Panc1 (cell line): Measurements from ENCODE around the gene SNRPD2. TPM values are rescaled to one million over a fixed set of nuclear protein-coding genes. Genes with fewer than 3 reads are reported as not detected.

Experiments used
- ATAC-seq: fragments of 200-7000 bp; cut with Tn5 transposase; 2 replicates; pipeline ENCODE4 v1.9.1; 2020; ENCODE audit warnings: mild to moderate bottlenecking, moderate library complexity
- BruUV-seq: library from RNA; stranded (reverse); fragments of 400-500 nt; replicated peaks from 2 replicates; lab custom pipeline; 2021; lab: Mats Ljungman, UMichigan
- CTCF ChIA-PET: fragments of 300-600 bp; sonication (Branson Sonifier 250); formaldehyde crosslinking; loops from one replicate; lab custom pipeline; 2022; ENCODE audit warnings: antibody characterized with exemption; lab: Charles Lee
- POLR2A ChIA-PET: fragments of 300-600 bp; sonication (Branson Sonifier 250); formaldehyde crosslinking; loops from one replicate; lab custom pipeline; 2022; ENCODE audit warnings: antibody characterized with exemption; lab: Charles Lee
- DNase-seq: peaks from one replicate; pipeline ENCODE4 v3.0.0-alpha.2; 2010; ENCODE audit warnings: low read depth, low spot score
- H3K27ac ChIP-seq: 2 replicates; pipeline ENCODE4 v1.5.1; 2011; ENCODE audit warnings: mild to moderate bottlenecking, low read length, inconsistent platforms
- H3K27me3 ChIP-seq: fragments of 200-500 bp; sonication (Bioruptor generic); 2 replicates; pipeline ENCODE4 v1.6.0; 2014; ENCODE audit warnings: low read length, inconsistent platforms; ENCODE audit not compliant: control insufficient read depth, insufficient read depth
- H3K36me3 ChIP-seq: fragments of 200-500 bp; sonication (Bioruptor generic); 2 replicates; pipeline ENCODE4 v1.5.1; 2014; ENCODE audit warnings: inconsistent platforms, mild to moderate bottlenecking, low read length, moderate library complexity; ENCODE audit not compliant: control insufficient read depth, insufficient read depth
- H3K4me1 ChIP-seq: 2 replicates; pipeline ENCODE4 v1.5.1; 2011; ENCODE audit warnings: inconsistent platforms, mild to moderate bottlenecking, low read length, moderate library complexity; ENCODE audit not compliant: control insufficient read depth, insufficient read depth
- H3K4me3 ChIP-seq, 2 experiments: 2 replicates each; pipeline ENCODE4 v1.5.1; 2011 to 2012; ENCODE audit warnings: low read depth in 2 of 2, low read length in 2 of 2, mild to moderate bottlenecking in 2 of 2, inconsistent platforms in 1 of 2, moderate library complexity in 1 of 2
- H3K9me3 ChIP-seq: fragments of 200-500 bp; sonication (Bioruptor generic); 2 replicates; pipeline ENCODE4 v1.5.1; 2014; ENCODE audit warnings: low read depth, mild to moderate bottlenecking, inconsistent platforms, low read length, moderate library complexity; ENCODE audit not compliant: control insufficient read depth, insufficient read depth
- POLR2AphosphoS5 ChIP-seq: IDR thresholded peaks from 2 replicates; pipeline ENCODE4 v1.6.1; 2012; ENCODE audit warnings: mild to moderate bottlenecking, low read depth, low read length, moderate library complexity
- SIN3A ChIP-seq: IDR thresholded peaks from 2 replicates; pipeline ENCODE4 v1.6.1; 2012; ENCODE audit warnings: low read depth, mild to moderate bottlenecking, low read length, moderate library complexity, borderline replicate concordance; ENCODE audit not compliant: insufficient read depth
- TCF7L2 ChIP-seq: IDR thresholded peaks from 2 replicates; pipeline ENCODE4 v1.6.1; 2011; ENCODE audit warnings: mild to moderate bottlenecking, low read depth, low read length, inconsistent platforms
- in situ Hi-C: cut with HindIII; loops from 2 replicates; pipeline ENCODE4 v1.10.0; 2016; ENCODE audit warnings: low sequenced_read_pairs, low pct_unique_long_range_greater_than_20kb
- intact Hi-C: fragments of 100-400 bp; cut with micrococcal nuclease; formaldehyde crosslinking; loops from one replicate; pipeline ENCODE4 v1.10.0; 2022; ENCODE audit not compliant: unreplicated experiment
- total RNA-seq: library from RNA; stranded (reverse); gene quantifications from one replicate; pipeline ENCODE4 v1.2.1, GENCODE V29; 2021; ENCODE audit not compliant: unreplicated experiment
- TF ChIP-seq, protein P1 (sequence below), 2 experiments: IDR thresholded peaks; 2 replicates each; pipeline ENCODE4 v1.6.1; 2011 to 2012; ENCODE audit warnings: low read depth in 2 of 2, control low read depth in 1 of 2, low read length in 1 of 2, mild to moderate bottlenecking in 1 of 2, moderate library complexity in 1 of 2; ENCODE audit not compliant: insufficient read depth in 1 of 2
- TF ChIP-seq, protein P2 (sequence below): fragments of 450-650 bp; IDR thresholded peaks from 2 replicates; pipeline ENCODE4 v1.5.1; 2017; ENCODE audit warnings: mild to moderate bottlenecking

Gene SNRPD2
- total RNA-seq, 1 experiment from 2014 or later: 496 TPM

DNA sequence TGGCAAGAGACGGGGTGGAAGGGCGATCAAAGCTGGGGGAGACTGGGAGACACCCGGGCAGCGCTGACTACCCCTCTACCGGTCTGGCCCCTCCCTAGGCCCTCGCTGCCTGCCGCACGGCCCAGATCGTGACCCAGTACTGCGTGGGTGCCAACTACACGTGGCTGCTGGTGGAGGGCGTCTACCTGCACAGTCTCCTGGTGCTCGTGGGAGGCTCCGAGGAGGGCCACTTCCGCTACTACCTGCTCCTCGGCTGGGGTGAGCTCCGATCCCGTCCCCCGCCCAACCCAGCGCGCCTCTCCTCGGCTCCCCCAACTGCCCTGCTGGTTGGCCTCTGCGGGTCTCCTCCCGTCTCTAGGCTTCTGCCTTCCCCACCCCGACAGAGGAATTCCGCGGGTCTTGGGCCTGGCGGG is 14.9 kb downstream of the SNRPD2 start:
- in situ Hi-C loops: no loop called here

DNA sequence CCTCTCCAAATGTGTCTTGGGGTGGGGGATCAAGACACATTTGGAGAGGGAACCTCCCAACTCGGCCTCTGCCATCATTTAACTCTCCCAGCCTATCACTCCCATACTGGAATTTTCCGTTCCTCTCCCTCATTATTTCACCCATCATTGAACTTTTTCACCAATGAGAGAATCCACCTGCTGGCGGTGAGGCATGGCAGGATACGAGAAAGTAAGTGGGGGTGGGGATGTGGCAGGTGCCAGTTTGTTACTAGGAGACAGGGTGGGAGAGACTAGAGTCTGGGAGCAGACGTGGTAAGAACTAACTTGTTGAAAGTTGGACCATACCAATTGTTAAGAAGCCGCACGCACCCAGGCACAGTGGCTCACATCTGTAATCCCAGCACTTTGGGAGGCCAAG is 16.8 kb downstream of the SNRPD2 start:
- in situ Hi-C loops (no loop called here), intact Hi-C loops (no loop called here)
- ATAC-seq: no peak
- H3K27ac ChIP-seq: no peak overlapping the region
- CTCF ChIA-PET: no interaction called here
- H3K27me3 ChIP-seq: no peaks in the 10 kb centered on the region
- no peaks in the 10 kb centered on the region for H3K9me3 ChIP-seq
- no peak for DNase-seq
- POLR2A ChIA-PET: no interaction called here
- no peak overlapping the region for H3K4me3 ChIP-seq
- BruUV-seq: no TSS peak
- no peaks in the 10 kb centered on the region; the same call in 1 of the 2 replicates for H3K36me3 ChIP-seq
- peaks cover 4% of the 10 kb centered on the region; the same call in 1 of the 2 replicates for H3K4me1 ChIP-seq
- TF ChIP-seq TCF7L2 (no peak), SIN3A (no peak), POLR2AphosphoS5 (no peak)
- TF ChIP-seq, protein P1, sequence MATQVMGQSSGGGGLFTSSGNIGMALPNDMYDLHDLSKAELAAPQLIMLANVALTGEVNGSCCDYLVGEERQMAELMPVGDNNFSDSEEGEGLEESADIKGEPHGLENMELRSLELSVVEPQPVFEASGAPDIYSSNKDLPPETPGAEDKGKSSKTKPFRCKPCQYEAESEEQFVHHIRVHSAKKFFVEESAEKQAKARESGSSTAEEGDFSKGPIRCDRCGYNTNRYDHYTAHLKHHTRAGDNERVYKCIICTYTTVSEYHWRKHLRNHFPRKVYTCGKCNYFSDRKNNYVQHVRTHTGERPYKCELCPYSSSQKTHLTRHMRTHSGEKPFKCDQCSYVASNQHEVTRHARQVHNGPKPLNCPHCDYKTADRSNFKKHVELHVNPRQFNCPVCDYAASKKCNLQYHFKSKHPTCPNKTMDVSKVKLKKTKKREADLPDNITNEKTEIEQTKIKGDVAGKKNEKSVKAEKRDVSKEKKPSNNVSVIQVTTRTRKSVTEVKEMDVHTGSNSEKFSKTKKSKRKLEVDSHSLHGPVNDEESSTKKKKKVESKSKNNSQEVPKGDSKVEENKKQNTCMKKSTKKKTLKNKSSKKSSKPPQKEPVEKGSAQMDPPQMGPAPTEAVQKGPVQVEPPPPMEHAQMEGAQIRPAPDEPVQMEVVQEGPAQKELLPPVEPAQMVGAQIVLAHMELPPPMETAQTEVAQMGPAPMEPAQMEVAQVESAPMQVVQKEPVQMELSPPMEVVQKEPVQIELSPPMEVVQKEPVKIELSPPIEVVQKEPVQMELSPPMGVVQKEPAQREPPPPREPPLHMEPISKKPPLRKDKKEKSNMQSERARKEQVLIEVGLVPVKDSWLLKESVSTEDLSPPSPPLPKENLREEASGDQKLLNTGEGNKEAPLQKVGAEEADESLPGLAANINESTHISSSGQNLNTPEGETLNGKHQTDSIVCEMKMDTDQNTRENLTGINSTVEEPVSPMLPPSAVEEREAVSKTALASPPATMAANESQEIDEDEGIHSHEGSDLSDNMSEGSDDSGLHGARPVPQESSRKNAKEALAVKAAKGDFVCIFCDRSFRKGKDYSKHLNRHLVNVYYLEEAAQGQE (IDR thresholded peaks at IDR 0.05; ENCODE audit: insufficient read depth in 1 of 2, low read depth in 2 of 2, low read length in 1 of 2): no peak
- TF ChIP-seq, protein P2, sequence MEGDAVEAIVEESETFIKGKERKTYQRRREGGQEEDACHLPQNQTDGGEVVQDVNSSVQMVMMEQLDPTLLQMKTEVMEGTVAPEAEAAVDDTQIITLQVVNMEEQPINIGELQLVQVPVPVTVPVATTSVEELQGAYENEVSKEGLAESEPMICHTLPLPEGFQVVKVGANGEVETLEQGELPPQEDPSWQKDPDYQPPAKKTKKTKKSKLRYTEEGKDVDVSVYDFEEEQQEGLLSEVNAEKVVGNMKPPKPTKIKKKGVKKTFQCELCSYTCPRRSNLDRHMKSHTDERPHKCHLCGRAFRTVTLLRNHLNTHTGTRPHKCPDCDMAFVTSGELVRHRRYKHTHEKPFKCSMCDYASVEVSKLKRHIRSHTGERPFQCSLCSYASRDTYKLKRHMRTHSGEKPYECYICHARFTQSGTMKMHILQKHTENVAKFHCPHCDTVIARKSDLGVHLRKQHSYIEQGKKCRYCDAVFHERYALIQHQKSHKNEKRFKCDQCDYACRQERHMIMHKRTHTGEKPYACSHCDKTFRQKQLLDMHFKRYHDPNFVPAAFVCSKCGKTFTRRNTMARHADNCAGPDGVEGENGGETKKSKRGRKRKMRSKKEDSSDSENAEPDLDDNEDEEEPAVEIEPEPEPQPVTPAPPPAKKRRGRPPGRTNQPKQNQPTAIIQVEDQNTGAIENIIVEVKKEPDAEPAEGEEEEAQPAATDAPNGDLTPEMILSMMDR: no peak

More for the DNA sequence above, 14.9 kb downstream of the SNRPD2 start:
- no peaks in the 10 kb centered on the region for H3K9me3 ChIP-seq
- peaks cover 5% of the 10 kb centered on the region for H3K4me1 ChIP-seq
- TF ChIP-seq, protein P1 (IDR thresholded peaks at IDR 0.05; ENCODE audit: insufficient read depth in 1 of 2, low read depth in 2 of 2, low read length in 1 of 2): no peak
- TF ChIP-seq, protein P2: no peak
- TF ChIP-seq POLR2AphosphoS5 (no peak), TCF7L2 (no peak), SIN3A (no peak)
- DNase-seq: no peak
- POLR2A ChIA-PET: interaction anchor here (0.6 to 1.1 kb wide), 3 partner anchors 14 to 125 kb away, joined by 3 to 4 read pairs (median 4); no protein-coding TSS in a partner anchor
- no peaks in the 10 kb centered on the region for H3K27me3 ChIP-seq
- H3K4me3 ChIP-seq: peak overlapping the region; percentile 50 to 78
- ATAC-seq: peak; percentile 9
- CTCF ChIA-PET: interaction anchor here (1.0 to 1.1 kb wide), 2 partner anchors 8 to 16 kb away, joined by 3 to 4 read pairs; no protein-coding TSS in a partner anchor
- intact Hi-C loops: no loop called here
- no peak overlapping the region for H3K27ac ChIP-seq
- BruUV-seq: no TSS peak
- no peaks in the 10 kb centered on the region for H3K36me3 ChIP-seq
